Raji (cell line): ENCODE data around the gene LRRC56.

Experiments used
- POLR2A ChIP-seq: IDR thresholded peaks from 2 replicates; pipeline ENCODE4 v1.6.1; 2011; ENCODE audit warnings: low read depth, low read length, control low read depth; ENCODE audit not compliant: insufficient read depth

The LRRC56 gene

DNA sequence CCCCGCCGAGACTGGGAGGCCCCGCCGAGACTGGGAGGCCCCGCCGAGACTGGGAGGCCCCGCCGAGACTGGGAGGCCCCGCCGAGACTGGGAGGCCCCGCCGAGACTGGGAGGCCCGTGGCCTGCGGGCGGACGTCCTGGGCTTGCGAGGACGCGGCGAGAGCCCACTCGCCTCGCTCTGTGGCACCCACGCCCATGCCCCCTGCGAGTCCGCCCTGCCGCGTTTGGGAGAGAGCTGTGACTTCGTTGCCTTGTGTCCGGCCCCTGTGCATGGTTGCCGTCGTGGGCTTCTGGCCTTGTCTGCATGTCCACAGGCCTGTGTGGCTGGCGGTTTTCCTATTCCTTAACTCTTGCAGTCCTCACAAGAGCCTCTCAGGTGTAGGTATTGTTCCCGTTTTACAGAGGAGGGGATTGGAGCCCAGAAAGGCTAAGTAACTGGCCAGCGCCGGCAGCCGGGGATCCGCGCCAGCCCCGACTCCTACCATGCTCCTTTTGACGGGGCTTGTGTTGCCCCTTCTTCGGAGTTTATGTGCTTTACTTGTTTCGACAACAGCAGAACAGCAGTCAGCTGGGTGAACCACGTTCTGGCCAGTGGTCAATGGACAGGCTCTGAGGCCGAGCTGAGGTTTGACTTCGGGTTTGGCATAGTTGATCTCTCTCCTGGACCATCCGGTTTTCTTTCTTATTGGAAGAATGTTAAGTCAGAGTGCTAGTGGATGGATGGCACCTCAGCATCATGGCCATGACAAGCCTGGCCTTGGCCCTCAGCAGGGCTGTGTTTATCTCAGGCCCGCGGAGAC is 39.7 kb downstream of the LRRC56 start:
- TF ChIP-seq POLR2A: no peak

DNA sequence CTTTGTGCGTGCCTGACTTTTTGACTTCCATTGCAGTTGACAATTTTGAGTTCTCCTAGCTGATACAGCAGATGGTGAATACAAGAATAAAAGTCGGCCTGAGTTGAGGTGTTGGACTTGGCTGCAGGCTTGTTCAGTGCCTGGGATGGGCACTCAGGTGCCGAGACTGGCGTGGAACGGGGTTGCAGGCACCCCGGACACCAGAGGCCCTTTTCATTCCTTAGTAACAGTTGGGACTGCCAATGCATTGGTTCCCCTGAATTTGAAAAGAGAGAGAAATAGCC is 40.2 kb downstream of the LRRC56 start:
- no peak for TF ChIP-seq POLR2A

DNA sequence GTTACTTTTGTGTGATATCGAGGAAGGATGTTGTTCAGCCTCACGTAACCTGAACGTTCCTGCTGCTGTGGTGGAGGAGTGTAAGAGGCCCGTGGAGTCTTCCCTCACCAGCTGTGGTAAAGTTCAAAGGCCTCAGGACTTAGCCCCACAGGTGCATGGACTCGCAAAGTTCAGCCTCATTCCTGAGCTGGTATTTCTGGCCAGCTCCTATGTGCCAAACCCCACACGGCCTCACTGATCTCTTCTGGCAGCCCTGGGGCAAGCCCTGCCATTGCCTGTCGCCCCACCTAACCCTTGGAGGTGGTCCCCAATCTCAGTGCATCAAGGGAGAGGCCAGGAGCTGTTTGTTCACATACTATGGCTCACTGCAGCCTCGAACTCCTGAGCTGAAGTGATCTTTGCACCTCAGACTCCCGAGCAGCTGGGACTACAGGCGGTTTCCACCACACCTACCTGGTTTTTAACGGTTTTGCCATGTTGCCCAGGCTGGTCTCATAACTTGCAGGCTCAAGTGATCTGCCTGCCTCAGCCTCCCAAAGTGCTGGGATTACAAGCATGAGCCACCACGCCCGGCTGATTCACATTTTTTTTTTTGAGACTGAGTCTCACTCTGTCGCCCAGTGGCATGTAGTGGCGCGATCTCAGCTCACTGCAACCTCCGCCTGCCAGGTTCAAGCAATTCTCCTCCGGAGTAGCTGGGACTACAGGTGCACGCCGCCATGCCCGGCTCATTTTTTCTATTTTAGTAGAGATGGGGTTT is 41.1 kb downstream of the LRRC56 start:
- no peak for TF ChIP-seq POLR2A

DNA sequence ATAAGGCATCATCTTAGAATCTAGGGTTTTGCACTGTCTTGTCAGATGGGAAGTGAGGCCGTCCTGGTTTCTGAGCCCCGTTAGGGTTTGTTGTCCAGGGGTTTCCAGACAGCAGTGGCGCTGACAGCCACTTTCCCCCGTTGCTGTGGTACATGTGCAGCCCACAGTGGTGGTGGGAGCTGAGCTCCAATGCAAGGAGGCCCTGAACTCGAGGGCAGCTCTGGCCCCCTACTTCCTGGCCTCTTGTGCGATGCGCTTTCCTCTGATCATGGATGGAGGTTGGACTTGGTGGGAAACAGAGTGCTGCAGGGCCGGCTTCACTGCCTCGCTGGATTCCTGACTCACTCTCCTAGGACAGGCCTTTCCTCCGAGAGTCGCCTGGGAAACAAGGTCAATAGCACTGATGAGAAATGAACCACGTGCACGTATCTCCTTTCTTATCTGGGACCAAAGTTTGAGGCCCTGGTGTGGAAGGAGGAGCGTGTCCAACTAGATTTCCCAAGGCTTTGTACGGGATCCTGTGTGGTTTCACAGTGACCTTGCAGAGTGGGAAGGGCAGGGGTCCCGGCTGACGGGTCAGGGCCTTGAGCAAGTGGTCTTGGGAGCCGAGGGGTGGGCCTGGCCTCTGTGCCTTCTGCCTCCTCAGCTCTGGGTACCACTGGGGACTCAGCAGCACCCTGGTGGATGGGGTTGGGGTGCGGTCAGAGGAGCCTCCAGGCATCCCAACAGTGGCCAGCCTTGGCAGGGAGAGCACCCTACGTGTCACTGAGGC is 42.7 kb downstream of the LRRC56 start:
- TF ChIP-seq POLR2A: no peak

DNA sequence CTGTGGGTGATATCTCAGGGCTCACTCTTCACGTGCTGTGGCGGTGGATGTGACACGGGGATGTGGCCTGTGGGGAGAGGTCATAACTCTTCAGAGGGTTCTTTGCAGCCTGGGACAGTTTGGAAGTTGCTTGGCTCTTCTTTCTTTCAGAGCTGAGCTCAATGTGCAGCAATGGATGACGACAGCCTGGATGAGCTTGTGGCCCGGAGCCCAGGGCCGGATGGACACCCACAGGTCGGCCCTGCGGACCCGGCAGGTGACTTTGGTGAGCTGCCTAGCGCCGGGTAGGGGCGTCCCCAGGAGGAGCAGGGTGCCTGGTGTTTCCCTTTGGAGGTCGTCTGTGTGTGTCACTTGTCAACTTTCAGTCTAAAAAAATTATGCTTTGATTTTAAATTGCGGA is 44.0 kb downstream of the LRRC56 start:
- no peak for TF ChIP-seq POLR2A

DNA sequence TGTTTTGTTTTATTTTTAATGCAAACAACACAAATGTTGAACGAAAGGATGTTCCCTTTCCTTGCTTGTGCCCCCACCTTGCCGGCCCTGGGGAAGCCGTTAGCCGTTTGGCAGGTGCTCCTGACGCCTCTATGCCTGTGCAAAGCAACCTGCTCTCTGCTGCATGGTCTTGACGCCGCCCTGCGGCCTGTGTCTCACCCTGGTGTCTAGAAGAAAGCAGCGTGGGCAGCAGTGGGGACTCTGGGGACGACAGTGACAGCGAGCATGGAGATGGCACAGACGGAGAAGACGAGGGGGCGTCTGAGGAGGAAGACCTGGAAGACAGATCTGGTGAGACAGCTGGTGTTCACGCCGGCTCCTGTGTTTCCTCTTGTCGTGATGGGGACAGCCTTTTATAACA is 44.4 kb downstream of the LRRC56 start:
- no peak for TF ChIP-seq POLR2A

DNA sequence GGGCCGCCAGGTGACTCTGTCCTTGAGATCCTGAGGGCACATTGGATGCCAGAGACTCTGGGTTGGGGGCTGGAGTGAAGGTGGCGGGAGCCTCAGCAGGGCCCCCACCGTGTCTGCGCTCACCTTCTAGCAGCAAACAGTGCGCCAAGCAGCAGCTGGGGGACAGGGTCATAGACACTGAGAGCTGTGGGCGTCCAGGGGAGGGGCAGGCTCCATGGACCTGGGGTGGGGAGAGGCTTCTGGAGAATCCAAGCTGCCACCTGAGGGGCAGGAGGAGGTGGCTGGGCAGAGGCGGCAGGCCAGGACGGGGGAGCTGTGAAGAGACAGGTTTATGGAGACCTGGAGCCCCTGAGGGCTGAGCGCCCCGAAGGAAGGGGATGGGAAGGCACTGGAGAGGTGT is 47.0 kb downstream of the LRRC56 start:
- TF ChIP-seq POLR2A: no peak

DNA sequence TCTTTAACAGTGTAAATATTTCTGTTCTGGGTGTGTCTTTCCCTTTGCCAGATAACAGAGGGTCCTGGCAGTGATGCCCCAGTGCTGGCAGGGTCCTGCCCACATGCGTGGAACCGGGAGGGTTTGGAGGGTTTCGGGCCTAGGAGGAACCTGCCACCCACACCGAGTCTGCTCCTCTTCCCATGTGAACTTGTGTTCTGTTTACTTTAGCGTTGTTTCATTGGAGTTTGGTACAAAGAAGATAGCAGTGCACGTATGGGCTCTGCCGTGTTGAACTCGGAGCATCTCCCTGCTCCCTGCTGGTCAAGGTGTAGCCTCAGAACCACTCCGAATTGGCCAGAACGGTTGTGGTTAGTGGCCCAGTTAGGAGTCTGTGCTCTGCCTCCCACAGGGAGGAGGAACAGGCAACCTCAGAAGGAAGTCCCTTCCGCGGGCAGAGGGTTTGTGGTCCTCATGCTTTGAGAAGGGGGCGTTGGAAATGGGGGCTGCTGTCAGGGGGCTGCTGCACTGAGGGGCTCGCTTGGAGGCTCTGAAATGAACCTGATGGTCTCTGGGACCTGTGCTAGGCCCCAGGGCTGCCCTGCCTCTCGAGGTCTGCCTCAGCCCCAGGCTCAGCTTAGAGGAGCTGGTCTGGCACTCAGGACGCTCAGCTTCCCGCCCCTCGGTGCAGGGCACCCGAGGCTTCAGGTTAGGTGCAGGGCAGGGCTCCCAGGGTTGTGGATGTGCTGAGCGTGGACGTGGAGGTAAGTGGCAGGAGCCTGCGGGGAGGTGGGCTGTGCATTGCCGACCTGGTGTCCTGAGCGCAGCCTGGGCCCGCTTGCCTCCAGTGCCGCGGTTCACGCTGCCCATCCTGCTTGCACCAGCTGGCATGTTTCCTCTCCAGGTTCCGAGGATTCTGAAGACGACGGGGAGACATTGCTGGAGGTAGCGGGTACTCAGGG is 49.3 kb downstream of the LRRC56 start:
- TF ChIP-seq POLR2A: no peak

DNA sequence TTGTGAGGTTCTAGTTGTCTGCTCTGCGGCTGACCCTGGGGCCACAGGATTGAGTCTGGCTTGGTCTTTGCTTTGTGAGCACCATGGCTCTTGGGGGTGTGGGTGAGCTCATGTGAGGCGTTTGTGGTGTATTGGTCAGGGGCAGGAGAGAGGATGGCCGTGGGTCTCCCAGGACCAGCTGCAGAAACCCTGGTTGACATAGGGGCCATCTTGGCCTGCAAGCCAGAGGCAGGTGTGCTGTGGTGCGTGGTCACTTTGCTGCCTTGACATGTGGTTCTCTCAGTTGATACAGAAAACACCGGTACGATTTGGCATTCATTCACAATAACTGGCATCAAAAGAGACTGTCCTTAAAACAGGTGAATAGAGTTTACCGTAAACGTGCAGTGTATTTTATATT is 50.2 kb downstream of the LRRC56 start:
- no peak for TF ChIP-seq POLR2A

DNA sequence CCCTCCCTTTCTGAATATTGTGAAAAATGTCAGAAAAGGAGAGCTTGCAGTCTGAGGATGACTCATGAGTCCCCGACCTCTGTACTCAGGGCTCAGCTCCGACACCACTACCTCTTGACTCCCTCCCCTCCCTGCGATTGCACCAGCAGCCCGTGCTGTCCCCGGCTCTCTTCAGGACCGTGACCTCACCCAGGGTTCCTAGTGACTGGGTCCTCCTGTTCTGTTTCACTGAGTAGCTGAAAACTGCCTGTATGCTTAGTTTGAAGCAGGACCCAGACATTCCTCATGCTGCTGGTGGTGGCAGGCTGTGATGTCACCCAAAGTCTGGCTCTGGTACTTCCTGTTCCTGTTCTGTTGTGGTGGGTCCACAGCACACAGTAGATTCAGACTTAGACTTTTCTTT is 50.7 kb downstream of the LRRC56 start:
- TF ChIP-seq POLR2A: no peak

DNA sequence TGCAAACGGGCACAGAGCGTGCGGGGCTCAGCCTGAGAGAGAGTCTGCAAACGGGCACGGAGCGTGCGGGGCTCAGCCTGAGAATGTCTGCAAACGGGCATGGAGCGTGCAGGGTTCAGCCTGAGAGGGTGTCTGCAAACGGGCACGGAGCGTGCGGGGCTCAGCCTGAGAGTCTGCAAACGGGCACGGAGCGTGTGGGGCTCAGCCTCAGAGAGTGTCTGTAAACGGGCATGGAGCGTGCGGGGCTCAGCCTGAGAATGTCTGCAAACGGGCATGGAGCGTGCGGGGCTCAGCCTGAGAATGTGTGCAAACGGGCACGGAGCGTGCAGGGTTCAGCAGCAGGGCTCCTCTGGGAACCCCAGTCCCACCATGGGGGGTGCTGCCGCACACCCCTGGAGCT is 52.5 kb downstream of the LRRC56 start:
- TF ChIP-seq POLR2A: no peak

DNA sequence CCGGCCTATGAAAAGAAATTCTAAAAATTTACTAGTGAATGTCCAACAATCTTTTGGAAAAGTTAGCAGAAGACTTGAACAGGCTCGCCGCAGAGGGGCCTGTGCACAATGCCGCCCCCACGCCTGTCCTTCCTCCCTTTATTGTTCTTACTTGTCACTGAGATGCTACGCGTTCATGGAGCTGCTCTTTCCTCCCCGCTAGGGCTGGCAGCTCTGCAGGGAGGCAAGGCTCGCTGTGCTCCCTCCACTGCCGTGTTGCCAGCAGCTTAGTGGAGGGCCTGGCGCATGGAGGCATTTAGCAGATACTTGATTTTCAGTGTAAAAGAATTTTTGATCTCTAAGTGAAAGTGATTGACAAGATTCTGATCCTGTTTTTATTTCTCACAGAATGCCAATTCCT is 53.7 kb downstream of the LRRC56 start:
- no peak for TF ChIP-seq POLR2A

DNA sequence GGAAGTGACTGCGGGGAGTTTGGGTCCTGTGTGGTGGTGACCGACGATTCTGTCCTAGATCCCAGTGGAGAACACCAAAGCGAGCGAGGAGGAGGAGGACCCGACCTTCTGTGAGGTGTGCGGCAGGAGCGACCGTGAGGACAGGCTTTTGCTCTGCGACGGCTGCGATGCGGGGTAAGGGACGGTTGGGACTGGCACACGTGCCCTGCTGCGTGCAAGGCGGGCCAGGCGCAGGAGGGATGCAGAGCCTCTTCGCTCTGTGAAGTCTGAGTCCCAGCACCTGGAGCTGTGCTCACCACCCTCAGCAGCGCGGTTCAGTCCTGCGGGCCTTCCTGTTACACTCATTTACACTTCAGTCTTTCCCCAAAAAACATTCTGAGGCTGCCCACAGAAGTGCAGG is 55.2 kb downstream of the LRRC56 start:
- no peak for TF ChIP-seq POLR2A

DNA sequence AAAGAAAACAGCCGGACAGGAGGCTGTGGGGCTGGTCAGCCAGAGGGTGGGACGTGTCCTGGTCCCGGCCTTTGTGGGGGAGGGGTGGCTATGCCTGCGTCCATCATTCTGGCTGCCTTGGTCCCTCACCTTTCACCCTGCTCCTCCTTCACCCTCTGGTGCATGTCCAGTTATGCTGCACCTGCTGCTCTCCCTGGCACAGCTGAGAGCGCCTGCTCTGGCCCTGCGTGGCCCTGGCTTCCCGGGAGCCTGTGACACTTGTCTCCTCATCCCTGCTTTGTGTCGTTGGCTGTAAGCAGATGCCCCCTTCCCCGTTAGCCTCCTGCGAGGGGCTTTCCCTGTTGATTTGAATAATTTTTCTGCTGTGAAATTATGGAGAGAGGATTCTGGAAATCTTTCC is 55.6 kb downstream of the LRRC56 start:
- TF ChIP-seq POLR2A: no peak

DNA sequence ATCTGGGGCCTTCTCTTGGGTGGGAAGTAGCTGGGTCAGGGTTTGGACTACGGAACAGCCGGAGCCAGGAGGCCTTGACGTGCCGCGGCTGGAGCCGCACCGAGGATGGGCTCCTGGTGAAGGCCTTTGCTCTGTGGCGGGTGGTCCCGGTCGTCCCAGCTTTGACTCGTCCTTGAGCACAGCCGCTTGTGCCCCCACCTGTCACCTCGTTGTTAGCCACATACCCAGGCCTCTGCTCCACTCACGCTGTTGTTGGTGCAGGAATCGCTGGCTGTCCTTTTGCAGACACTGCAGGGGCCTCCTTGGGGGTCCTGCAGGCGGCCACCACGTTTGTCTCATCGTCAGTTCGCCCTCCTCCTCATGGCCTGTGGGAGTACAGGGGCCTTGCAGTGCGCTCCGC is 56.0 kb downstream of the LRRC56 start:
- no peak for TF ChIP-seq POLR2A

DNA sequence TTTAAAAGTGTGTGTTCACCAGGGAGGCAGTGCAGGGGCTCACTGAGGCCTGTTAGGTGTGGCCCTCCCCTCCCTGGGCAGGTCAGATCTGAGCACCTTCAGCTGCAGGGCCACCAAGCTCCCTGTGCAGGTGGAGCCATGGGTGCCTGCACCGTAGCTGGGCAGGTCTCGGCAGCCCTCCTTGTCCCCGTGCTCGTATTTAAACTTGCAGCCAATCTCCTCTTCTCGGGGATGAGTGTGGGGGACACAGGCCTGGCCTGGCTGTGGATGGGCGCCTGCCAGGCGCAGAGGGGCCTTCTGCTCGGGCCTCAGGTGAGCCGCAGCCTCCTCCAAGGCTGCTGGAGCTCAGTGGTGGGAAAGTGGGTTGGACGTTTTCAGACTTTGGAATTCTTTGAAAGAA is 58.1 kb downstream of the LRRC56 start:
- no peak for TF ChIP-seq POLR2A

DNA sequence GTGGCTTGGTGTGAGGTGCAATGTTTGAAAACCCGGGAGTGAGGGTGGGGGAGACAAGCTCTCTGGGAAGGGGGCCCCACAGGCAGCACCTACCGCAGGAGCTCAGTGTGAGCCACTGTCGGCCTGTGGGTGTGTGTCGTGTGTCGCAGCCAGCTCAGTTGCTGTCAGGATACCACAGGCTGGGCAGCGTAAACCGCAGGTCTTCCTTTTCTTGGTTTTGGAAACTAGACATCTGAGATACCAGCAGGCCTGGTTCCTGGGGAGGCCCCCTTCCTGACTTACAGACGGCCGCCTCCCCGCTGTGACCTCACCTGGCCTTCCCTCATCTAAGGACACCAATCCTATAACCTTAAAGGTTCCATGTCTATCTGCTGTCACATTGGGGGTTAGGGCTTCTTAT is 59.0 kb downstream of the LRRC56 start:
- no peak for TF ChIP-seq POLR2A
